ENCODE measurements around the gene ZCCHC24.
"Not testable (repeated sequence)": the region's sequence is repeated elsewhere in the genome, so short reads cannot be mapped to it uniquely, and the experiment has no call there.

Gene ZCCHC24

DNA sequence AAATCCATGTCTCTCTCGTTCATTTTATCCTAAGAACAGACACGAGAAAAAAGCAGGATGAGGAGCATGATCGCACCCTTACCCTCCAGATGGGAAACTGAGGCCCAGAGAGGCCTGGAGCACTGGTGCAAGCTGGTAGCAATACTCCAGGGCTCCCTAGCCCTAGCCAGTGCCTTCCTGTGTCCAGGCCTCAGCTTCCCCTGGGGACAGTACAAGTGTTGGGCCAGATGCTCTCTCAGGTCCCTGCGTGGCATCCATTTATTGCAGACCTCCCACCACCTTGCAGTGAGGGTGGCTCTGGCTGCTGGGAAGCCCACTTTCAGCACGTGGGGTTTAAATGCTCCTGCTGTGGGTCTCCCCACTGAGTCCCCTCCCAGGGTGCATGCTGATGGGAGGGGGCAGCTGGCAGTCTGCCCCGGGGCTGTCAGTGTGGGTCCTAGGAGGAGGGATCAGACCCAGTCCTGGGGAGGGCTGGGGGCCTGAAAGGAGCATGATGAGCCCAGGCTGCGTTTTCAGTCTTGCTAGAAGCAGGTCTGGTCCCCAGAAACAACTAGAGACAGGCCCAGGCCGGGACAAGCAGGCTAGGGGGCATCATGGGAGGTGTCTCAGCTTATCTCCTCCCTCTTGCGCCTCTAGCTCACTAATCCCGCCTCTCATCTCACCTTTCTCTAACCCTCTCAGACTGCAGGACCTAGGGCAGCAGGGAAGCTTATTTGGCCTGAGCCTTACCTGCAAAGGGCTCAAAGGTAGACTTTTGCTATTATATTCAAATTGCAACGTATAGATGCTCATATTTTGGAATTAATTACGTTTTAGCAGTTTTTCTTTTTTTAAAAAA lies 98.8 kb downstream of the ZCCHC24 start:
- DNase-seq (ENCODE audit: low spot score) = no peak

DNA sequence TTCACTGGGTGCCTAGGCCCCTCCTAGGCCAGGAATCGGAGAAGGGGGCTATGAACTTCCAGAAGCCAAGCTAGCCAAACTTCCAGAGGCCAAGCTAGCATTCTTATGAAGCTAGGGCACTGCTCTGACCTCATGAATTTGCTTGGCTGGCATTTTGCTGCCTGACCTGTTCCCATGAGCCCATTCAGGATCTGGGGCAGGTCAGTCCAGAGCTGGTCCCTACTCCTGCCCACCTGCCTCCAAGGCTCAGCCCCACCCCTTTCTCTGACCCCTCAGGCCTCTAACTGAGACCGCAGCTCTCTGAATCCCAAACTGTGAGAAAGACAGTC lies 99.4 kb downstream of the ZCCHC24 start:
- no peak for DNase-seq (ENCODE audit: low spot score)

DNA sequence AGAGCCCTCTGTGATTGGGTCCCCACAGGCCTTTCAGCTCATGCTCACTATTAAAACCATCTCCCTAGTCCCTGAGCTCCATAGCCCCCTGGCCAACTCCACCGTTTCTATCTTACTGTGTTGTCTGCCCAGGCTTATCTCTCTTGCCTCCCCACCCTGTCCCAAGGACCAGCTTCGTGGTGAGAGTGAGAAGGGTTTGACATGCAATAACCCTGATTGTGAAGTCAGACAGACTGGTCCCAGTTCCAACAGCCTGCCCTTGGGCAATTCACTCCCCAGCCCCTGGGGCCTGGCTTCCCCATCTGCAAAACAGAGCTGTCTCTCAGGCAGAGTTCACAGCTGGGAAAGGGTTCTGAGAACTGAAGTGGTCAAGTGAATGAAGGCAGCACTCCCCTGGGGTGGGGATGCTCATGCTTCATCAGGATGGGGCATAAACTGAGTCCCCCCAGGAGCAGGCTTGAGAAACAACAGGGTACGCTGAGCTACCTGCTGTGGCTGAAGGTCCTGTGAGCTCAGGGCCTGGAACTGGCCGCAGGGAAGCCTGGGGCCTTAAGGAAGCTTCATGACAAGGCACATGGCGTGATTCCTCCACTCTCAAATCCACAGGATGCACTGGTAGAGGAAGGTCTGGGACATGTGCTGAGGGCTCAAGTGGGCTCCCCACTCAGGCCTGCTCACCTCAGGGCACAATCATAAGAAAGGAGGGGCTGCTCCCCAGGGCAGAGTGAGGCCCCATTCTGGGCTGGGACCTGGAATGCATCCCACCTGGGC lies 100.0 kb downstream of the ZCCHC24 start:
- DNase-seq (ENCODE audit: low spot score) = no peak

DNA sequence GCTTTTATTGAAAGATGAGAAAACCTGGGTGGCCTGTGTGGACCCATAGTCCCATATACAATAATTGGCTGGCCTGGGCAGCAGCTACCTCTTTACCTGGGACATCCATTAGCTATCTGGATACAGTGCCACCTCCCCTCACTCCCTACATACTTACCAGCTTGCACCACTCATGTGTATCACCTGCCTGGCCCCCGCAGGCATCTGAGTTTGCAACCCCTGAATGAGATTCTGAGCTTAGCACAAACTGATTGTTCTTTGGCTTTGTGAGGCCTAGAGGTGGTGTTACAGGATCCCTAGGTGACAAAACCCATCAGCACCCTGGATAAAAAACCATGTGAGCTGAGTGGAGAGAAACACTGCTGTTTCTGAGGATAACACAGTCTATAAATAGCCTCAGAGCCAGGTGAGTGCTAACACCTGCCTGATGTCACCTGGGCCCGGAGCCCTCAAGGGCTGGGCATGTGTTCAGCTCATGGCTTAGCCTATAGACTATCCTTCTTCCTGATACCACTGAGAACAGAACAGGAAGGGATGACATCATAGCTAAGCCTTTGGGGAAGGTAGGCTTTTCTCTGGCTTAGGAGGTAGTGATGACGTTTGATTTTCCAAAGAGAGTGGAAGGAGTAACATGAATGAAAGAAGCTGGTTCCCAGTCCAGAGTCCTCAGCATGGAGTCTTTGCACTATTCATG lies 100.8 kb downstream of the ZCCHC24 start:
- no peak for DNase-seq (ENCODE audit: low spot score)

DNA sequence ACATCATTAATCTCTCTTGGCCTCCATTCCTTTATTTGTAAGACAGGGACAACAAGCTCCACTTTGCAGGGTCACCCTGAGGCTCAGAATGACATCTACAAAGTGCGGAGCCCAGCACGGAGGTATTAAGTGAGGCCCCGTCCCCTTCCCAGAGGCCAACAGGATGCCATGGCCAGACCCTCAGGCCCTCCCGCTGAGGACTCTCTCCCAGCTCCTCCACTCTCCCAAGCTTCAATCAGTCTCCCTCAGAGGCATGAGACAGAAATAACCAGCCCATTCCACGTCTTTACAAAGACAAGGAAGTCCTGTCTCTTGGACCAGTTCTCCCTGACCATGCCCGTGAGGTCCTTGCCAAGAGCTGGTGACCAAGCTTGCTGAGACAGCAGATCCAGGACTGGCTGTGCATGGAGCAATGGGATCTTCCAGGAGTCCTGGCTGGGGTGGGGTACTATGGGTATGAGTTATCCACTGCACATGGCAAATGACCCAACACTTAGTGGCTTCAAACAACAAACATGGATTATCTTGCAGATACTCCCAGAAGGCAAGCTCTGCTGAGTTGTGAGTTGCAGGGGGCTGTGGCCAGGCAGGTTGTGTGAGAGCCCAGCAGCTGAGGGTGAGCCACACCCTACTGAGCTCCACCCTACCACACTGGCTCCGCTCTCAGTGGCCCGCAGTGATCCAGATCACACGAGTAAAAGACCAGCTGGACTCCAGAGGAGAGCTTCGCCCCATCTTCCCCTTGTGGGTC lies 102.4 kb downstream of the ZCCHC24 start:
- peak; percentile 12 for DNase-seq (ENCODE audit: low spot score)

DNA sequence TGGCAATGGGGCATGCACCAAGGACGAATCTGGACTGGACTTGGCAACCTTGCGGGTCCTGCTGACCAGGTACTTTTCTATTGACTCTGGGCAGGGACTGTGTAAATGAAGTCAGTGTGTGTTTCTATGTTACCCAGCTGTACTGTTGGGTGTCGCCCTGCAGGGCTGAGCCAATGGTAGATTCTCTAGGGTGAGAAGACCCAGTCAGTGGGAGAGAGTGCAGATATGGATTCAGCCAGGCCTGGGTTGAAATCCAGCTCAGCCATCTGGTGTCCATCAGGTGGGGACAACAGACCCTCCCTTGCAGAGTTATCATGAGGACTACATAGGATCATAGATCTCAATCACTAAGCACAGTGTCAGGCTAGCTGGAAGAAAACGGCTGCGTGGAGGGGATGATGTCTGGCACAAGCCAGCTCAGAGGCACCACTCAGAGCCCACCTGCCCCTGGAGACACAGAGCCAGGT lies 103.1 kb downstream of the ZCCHC24 start:
- DNase-seq (ENCODE audit: low spot score) = no peak

DNA sequence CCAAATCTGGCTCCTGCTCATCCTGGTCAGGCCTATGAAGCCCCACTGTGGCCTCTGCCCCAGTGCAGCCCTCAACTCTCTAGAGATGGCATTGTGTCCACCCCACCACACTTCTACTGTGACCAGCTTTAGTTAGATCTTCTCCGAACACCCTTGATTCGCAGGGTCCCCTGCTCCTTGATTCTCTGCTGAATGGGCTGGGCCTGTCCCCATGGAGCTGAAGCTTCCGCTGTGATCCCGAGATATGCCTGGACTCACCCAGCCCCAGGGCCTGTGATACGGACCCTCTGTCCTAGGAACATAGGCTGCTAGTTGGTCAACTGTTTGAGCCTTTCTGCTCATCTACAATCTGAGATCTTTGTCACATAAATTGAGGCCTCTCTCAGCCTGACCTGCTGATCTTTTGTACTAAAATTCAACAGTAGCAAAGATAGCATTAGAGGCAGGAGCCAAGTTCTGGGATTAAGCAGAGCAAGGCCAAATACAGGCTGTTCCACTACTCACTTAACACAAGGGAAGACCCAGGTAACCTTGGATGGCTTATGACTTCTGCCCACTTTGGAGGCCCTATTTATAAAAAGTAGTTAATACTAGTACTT lies 104.7 kb downstream of the ZCCHC24 start:
- DNase-seq (ENCODE audit: low spot score) = no peak

DNA sequence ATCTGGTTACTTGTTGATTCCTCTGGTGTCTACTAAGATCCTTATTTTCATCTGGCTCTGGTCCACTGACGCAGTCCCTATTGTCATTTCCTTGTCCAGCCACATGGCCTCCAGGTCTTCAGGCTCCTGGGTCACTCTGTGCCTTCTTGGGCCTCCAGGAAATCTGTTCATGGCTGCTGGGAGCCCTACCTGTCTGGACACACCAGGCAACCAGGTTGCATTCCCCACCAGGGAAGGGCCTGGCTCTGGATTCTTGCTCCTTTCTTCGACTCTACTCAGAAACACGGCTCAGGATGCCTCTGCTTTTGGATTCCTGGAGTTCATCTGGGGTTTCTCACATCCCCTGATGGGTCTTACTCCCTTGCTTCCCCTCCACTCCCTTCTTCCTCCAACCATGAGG lies 106.2 kb downstream of the ZCCHC24 start:
- DNase-seq (ENCODE audit: low spot score) = no peak

DNA sequence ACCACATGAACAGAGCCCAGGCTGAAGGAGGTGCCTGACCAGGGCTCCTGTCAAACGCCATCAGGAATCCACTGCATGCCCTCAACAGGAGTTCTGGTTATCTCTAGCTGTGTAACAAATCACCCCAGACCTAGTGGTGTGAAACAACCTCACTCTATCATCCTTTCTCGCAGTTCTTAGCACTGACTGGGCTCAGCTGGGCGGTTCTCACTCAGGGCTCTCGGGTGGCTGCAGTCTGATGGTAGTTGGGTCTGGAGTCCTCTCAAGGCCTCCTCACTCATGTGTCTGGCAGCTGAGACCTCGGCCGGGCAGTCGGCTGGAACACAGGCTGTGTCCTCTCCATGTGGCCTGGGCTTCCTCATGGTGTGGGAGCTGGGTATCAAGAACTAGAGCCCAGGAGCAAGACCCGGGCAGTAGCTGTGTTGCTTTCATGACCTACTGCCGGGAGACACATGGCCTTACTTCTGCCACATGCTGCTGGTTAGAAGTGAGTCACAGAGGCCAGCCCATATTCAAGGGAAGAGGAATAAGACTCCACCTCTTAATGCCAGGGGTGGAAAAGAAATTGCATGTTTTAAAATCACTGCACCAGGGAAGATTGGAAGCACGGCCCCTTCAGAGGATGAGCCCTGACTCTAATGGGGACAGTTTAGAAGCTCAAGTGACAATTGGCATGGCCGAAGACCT lies 107.5 kb downstream of the ZCCHC24 start:
- DNase-seq (ENCODE audit: low spot score) = not testable (repeated sequence)

DNA sequence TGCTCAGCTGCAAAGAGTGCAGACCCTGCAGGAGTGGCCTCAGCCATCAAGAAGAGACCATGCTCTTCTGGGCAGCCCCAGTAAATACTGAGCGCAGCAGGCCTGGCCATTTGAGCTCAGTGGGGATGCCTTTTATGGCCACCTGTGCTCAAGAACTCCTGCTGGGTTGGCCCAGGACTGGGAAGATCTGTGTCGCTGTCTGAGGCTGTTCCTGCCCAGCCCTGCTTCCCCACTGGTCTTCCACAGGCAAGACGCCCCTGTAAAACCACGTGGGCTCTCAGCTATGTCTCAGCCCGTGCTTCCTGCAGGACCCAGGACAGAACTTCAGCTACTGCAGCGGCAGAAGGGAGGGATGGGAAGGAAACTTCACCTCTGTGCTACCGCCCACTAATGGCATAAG lies 108.7 kb downstream of the ZCCHC24 start:
- no peak for DNase-seq (ENCODE audit: low spot score)

DNA sequence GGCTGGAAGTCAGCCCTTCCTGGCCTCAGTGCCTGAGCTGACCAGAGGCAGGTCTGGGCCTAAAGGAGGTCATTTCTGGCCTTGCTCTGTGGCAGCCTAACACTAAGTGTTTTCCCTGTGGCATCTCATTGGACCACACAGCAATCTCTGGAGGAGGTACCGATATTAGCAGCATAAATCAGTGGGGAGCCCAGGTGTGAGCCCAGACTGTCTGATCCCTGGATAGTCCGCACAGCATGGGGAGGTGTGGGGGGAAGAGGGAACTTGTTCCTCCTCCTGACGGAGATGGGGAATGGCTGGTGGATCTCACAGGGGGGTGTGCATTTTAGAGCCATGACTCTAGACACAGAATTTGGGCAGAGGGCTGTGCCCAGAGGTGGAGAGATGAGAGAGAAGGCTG lies 109.1 kb downstream of the ZCCHC24 start:
- DNase-seq (ENCODE audit: low spot score) = no peak

DNA sequence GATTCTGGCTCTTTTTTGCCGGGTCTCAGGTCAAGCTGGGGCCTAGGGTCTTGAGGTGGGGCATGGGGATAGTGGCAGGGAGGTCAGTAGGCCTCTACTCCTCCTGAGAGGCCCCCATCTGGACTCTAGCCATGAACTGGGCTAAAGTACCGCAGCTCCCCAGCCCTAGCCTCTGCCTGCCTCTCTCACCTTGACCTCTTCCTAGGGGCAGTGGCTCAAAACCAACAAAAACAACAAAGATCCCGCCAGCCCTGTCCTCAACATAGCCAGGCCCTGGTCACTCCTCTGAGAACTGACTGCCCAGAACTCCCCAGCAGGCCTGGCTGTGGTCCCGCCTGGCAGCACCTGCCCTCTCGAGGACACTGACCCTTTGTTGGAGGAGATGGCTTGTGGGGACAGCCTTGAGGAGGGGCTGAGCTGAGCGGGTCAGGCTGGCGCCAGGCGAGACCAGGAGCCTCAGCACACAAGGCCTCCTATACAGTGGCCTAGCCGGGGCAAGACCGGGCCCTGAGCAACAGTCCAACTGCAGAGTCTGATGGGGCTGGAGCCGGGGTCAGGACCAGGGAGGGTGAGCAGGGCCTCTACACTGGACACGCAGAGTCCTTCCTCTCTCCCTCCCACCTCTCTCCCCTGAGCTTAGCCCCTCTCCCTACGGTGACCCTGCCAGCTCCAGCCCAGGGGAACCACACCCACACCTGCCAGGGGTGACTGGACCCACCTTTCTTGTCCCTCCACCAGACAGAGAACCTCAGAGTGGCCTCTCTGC lies 109.8 kb downstream of the ZCCHC24 start:
- no peak for DNase-seq (ENCODE audit: low spot score)

DNA sequence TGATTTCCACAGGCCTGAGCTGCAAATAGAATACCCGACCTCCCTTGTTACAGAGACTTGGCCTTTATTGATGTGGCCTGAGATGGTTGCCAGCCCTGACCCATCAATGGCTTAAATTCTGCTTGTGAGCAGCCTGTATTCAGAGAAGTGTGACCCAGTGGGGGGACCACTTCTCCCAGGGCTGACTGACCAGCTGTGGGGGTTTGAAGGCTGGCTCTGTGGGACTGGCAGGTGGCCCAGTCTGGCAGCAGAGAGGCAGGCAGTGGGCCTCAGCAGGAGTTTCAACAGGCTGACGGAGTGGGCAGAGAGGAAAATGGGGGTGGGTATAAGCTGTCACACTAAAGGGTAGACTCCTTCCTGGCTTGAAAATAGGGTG lies 110.3 kb downstream of the ZCCHC24 start:
- no peak for DNase-seq (ENCODE audit: low spot score)

DNA sequence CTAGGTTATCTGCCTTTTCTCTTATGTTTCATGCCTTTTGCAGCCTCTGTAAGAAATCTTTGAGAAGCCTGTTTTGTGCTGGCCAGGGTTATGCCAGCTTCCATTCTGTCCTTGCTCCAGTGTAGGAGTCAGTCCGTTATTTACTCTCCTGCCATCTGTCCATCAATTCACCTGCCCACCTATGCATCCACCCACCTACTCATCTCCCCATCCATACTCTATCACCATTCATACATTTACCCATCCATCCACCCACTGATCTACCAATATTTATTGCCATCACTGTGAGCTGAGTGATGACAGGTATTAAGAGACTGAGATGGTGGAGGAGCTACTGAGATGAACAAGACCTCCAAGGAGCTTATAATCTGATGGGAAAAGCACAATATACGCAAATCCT lies 110.9 kb downstream of the ZCCHC24 start:
- no peak for DNase-seq (ENCODE audit: low spot score)

DNA sequence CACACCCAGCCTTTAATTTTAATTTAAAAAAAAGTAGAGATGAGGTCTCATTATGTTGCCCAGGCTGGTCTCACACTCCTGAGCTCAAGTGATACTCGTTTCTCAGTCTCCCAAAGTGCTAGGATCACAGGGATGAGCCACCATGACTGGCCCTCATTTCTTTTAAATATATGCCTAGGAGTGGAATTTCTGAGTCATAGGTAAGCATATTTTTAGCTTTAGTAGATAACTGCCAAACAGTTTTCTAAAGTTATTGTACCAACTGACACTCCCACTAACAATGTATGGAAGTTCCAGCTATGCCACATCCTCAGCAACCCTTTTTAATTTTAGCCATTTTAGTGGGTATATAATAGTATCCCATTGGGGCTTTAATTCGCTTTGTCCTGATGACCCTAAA lies 111.9 kb downstream of the ZCCHC24 start:
- no peak for DNase-seq (ENCODE audit: low spot score)

DNA sequence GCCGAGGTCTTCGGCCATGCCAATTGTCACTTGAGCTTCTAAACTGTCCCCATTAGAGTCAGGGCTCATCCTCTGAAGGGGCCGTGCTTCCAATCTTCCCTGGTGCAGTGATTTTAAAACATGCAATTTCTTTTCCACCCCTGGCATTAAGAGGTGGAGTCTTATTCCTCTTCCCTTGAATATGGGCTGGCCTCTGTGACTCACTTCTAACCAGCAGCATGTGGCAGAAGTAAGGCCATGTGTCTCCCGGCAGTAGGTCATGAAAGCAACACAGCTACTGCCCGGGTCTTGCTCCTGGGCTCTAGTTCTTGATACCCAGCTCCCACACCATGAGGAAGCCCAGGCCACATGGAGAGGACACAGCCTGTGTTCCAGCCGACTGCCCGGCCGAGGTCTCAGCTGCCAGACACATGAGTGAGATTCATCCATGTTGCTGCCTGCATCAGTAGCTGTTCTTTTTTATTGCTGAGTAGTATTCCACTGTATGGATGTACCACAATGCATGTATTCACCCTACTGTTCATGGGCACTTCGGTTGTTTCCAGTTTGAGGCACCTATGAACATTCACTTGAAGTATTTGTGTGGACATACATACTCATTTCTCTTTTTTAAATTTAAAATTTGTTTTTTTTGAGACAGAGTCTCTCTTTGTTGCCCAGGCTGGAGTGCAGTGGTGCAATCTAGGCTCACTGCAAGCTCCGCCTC lies 112.7 kb downstream of the ZCCHC24 start:
- DNase-seq (ENCODE audit: low spot score) = not testable (repeated sequence)

Data from hematopoietic multipotent progenitor cell treated with erythropoietin and hydrocortisone succinate and interleukin-3 and kit ligand, for 17 days (in vitro differentiated cells).